OCI-LY1 (cell line): ENCODE measurements around the gene MOK.

ENCODE experiments used
- CTCF ChIP-seq: fragments of 200-600 bp; sonication (generic), shearing (Covaris generic); IDR thresholded peaks from 2 replicates; pipeline ENCODE4 v1.5.1; 2017; ENCODE audit warnings: mild to moderate bottlenecking, antibody characterized with exemption, low read length, moderate library complexity, mixed read lengths
- EZH2 ChIP-seq: fragments of 200-600 bp; sonication (generic), shearing (Covaris generic); IDR thresholded peaks from 2 replicates; pipeline ENCODE4 v1.8.0; 2017; ENCODE audit warnings: borderline replicate concordance, mixed run types, mild to moderate bottlenecking, antibody characterized with exemption, low read length, moderate library complexity, mixed read lengths

DNA sequence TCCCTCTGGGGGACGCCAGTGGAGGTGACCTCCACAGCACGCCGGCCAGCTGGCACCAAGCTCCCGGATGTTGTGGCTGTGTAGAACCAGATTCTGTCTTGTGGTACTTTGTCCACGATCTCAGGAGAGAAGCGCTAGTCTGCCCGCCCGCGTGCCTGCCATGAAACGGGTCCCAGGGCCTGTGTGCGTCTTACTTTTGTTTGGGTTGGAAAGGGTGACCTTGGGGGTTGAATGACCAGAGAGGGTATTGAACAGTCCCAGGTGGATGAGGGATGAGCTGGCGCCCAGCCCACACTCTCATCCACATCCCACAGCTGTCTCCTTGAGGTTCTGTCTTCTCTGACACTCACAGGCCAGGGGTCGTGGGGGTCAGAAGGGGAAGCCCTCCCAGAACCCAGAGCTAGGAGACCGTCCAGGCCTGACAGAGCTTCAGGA is 87.0 kb downstream of the MOK start:
- no peak for TF ChIP-seq CTCF
- TF ChIP-seq EZH2: no peak
